Middle frontal gyrus (tissue), 1 donor: ENCODE results near the gene OR11A1.

Source experiments
- DNase-seq: peaks from one replicate; pipeline ENCODE4 v3.0.0-alpha.2; 2015; ENCODE audit warnings: low spot score; ENCODE audit errors: extremely low spot score

The OR11A1 gene

GRCh38 chr6:29456971-29457370 lies at the start of gene OR11A1, which contains the start of gene OR2H1:
Gene OR11A1 (minus strand): TSS chr6:29457071. CDS start chr6:29427641, 29,430 bp downstream.
Gene OR2H1 (plus strand): TSS chr6:29457155. CDS start chr6:29461770, 4,615 bp downstream.
- DNase-seq = no peak

GRCh38 chr6:29506446-29507067 lies 49.7 kb upstream of the OR11A1 start:
- no peak for DNase-seq

GRCh38 chr6:29505808-29506207 lies 48.9 kb upstream of the OR11A1 start:
- no peak for DNase-seq

- DNase-seq = no peak
These were observed 48.1 kb upstream of the OR11A1 start for GRCh38 chr6:29504961-29505360.

- no peak for DNase-seq
These were observed 45.7 kb upstream of the OR11A1 start for GRCh38 chr6:29502597-29502996.

GRCh38 chr6:29502181-29502580 lies 45.3 kb upstream of the OR11A1 start:
- DNase-seq = no peak

- DNase-seq = no peak
These were observed 44.2 kb upstream of the OR11A1 start for GRCh38 chr6:29501106-29501505.

GRCh38 chr6:29500594-29500993 lies 43.7 kb upstream of the OR11A1 start:
- DNase-seq = no peak

- no peak for DNase-seq
These were observed 42.8 kb upstream of the OR11A1 start for GRCh38 chr6:29499704-29500103.

- no peak for DNase-seq
These were observed 40.1 kb upstream of the OR11A1 start for GRCh38 chr6:29496961-29497360.

- DNase-seq = no peak
These were observed 38.7 kb upstream of the OR11A1 start for GRCh38 chr6:29495571-29495970.

GRCh38 chr6:29494131-29494530 lies 37.3 kb upstream of the OR11A1 start:
- no peak for DNase-seq

- no peak for DNase-seq
These were observed 36.4 kb upstream of the OR11A1 start for GRCh38 chr6:29493261-29493660.

- DNase-seq = no peak
These were observed 34.7 kb upstream of the OR11A1 start for GRCh38 chr6:29491574-29491973.

- no peak for DNase-seq
These were observed 33.7 kb upstream of the OR11A1 start for GRCh38 chr6:29490552-29490951.

GRCh38 chr6:29490055-29490454 lies 33.2 kb upstream of the OR11A1 start:
- DNase-seq = no peak

GRCh38 chr6:29489286-29489685 lies 32.4 kb upstream of the OR11A1 start:
- DNase-seq = no peak

- no peak for DNase-seq
These were observed 32.0 kb upstream of the OR11A1 start for GRCh38 chr6:29488874-29489273.

- DNase-seq = no peak
These were observed 30.8 kb upstream of the OR11A1 start, which contains the start of gene MAS1L for GRCh38 chr6:29487660-29488059. Gene MAS1L (minus strand): TSS chr6:29487956. CDS start chr6:29487902, 54 bp downstream.

GRCh38 chr6:29487131-29487530 lies 30.3 kb upstream of the OR11A1 start:
- DNase-seq = no peak

GRCh38 chr6:29486577-29486976 lies 29.7 kb upstream of the OR11A1 start:
- DNase-seq = no peak

GRCh38 chr6:29483735-29484134 lies 26.9 kb upstream of the OR11A1 start:
- no peak for DNase-seq

GRCh38 chr6:29483186-29483585 lies 26.3 kb upstream of the OR11A1 start:
- no peak for DNase-seq

- DNase-seq = no peak
These were observed 22.7 kb upstream of the OR11A1 start for GRCh38 chr6:29479560-29479959.
